DMS53 (cell line): ENCODE data around the gene USP34.
A peak's percentile ranks its signal among the peaks of the same experiment; 100 is the strongest.
"Not testable (repeated sequence)": the region's sequence is repeated elsewhere in the genome, so short reads cannot be mapped to it uniquely, and the experiment has no call there.

ENCODE experiments used
- DNase-seq: peaks from one replicate; lab custom pipeline; 2025; lab: John Stamatoyannopoulos, UW

Gene USP34

DNA sequence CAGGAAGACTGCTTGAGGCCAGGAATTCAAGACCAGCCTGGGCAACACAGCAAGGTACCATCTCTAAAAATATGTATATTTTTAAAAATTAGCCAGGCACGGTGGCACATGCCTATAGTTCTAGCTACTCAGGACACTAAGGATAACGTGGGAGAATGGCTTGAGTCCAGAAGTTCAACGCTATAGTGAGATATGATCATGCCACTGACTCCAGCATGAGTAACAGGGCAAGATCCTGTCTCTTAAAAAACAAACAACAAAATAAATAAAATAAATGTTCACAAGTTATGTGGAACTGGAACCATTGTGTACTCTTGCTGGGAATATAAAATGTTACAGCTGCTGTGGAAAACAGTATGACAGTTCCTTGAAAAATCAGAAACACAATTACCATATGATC, 47.2 kb downstream of the USP34 start:
- DNase-seq, result no peak

DNA sequence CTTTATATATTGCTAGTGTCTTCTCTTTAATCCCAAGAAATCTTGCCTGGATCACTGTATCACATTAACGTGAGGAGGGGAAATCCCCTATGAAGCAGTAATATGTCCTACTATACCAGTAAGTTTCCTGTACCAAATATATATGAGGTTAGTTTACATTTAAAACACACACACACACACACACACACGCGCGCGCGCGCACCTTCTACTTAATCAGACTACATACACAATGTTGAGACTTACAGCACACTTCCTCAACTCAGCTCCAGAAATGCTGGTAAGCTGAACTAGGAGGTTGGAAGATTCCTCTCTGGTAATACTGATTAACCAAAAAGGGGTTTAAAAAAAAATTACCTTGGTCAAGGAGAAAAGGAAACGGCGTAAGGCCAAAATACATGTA, 49.3 kb downstream of the USP34 start:
- DNase-seq, result no peak

- no peak for DNase-seq
Observed at GRCh38 chr2:61420991-61421544, 49.8 kb downstream of the USP34 start.

GRCh38 chr2:61419570-61419969, 51.3 kb downstream of the USP34 start:
- DNase-seq, result no peak

- DNase-seq, result no peak
Observed at GRCh38 chr2:61419129-61419528, 51.8 kb downstream of the USP34 start.

DNA sequence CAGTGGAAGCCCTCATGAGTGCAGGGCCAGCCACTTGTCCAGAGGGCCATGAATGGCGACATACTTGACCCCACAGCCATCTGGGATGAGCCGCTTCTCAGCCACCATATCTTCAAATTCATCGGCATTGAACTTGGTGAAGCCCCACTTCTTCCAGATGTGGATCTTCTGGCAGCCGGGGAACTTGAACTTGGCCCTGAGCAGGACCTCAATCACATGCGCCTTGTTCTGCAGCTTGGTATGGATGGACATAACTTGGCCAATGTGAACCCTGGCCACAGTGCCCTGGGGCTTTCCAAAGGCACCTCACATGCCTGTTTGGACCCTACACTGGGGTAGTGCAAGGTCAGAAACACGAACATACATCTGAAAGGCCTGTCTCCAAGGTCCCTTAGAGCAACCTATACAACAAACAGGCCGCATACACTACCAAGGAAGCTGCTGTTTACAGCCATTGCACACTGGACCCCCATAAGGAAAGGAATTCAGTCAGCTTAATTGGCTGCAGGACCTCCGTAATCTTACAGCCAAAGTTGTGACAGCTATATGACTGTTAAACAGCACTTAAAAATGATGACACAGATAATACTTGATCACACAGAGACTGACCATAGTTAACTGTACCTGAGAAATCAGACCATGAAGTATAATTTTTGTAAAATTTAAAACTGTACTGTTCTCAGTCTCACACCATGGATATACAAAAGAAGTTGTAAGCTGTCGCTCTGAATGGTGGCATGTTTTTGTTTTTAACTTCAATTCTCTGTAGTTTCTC, 53.8 kb downstream of the USP34 start:
- no peak for DNase-seq

- DNase-seq, result no peak
Observed at GRCh38 chr2:61415265-61415664, 55.6 kb downstream of the USP34 start.

DNA sequence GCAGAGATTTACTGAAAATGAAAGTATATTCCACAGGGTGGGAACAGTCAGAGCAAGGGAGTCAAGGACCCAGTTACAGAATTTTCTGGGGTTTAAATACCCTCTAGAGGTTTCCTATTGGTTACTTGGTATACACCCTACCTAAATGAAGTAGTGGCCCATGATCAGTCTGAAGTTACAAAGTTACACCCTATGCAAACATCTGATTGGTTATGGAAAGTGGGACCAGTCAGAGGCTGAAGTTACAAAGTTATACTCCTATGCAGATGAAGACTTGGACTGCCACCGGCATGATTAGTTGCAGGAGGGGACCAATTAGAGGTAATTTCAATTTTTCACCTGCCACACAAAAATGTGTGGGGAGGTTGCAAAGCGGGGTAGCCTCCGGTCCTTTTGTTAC, 56.2 kb downstream of the USP34 start:
- no peak for DNase-seq

DNA sequence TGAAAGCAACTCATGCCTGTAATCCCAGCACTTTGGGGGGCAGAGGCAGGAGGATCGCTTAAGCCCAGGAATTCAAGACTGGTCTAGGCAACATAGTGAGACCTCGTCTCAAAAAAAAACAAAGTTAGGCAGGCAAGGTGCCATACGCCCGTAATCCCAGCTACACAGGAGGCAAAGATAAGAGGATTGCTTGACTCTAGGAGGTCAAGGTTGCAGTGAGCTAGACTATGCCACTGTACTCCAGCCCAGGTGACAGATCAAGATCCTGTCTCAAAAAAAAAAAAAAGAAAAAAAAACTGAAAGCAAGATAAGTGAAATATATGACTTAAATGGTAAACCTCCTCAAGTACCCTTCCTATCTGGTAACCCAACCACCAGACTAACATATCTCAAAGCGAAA, 59.8 kb downstream of the USP34 start:
- no peak for DNase-seq

- DNase-seq, result no peak
Observed at GRCh38 chr2:61410185-61410584, 60.7 kb downstream of the USP34 start.

- DNase-seq, result peak; percentile 53
Observed at GRCh38 chr2:61405813-61406212, 65.1 kb downstream of the USP34 start.

DNA sequence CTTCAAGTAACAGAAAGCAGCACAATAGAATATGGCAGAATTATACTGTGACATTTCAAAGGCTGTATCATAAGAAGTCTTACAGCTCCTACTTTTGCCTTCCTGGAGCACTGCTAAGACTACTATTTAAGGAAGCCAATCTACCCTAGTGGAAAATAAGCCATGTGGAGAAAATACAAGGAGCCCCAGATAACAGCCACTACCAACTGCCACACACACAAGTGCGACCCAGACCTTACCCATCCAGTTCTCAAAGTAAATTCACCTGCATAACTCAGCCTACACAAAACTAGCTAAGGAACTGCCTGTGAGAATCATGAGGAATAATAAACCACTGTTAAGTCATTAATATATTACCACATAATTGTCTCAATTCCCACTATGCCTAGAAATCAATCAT, 66.4 kb downstream of the USP34 start:
- DNase-seq, result no peak

GRCh38 chr2:61398413-61398812, 72.5 kb downstream of the USP34 start:
- DNase-seq, result no peak

DNA sequence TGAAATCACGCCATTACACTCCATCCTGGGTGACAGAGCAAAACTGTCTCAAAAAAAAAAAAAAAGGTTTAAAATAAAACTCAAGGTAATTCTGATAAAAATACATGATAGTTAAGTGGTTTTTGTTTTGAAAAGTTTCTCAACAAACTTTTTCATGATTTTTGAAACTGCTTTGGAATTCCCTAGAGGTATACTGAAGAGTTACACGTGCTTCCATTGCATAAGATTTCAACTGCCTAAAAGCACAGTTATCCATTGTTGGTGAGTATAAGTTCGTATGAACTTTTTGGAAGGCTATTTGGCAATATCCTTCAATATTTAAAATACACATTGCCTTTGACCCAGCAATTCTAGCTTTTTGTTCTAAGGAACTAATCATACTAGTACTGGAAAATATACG, 74.9 kb downstream of the USP34 start:
- no peak for DNase-seq

DNA sequence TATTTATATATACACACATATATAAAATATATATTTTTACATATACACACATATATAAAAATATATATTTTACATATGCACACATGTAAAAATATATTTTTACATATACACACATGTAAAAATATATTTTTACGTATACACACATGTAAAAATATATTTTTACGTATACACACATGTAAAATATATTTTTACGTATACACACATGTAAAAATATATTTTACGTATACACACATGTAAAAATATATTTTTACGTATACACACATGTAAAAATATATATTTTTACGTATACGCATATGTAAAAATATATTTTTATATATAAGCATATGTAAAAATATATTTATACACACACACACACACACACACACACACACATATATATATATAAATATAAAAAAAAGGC, 83.3 kb downstream of the USP34 start:
- not testable (repeated sequence) for DNase-seq

GRCh38 chr2:61380882-61381197, 90.0 kb downstream of the USP34 start:
- not testable (repeated sequence) for DNase-seq

GRCh38 chr2:61380056-61380881, 90.6 kb downstream of the USP34 start:
- DNase-seq, result no peak

GRCh38 chr2:61379521-61379920, 91.4 kb downstream of the USP34 start:
- DNase-seq, result no peak

GRCh38 chr2:61378281-61378680, 92.6 kb downstream of the USP34 start:
- DNase-seq, result no peak

- DNase-seq, result no peak
Observed at GRCh38 chr2:61377046-61377445, 93.8 kb downstream of the USP34 start.

- DNase-seq, result no peak
Observed at GRCh38 chr2:61376211-61376610, 94.7 kb downstream of the USP34 start.

- no peak for DNase-seq
Observed at GRCh38 chr2:61371027-61371426, 99.9 kb downstream of the USP34 start.
